Stimulated activated CD4-positive, alpha-beta T cell treated with anti-CD3 and anti-CD28 coated beads, Interleukin-1b, Interleukin-23, amount 100 ng/mL, for 24 hours (primary cell): ENCODE results near the gene LHFPL5.

Experiments
- DNase-seq, 4 experiments: peaks; one replicate each; pipeline ENCODE4 v3.0.0-alpha.2; 2020; ENCODE audit warnings: low read depth in 4 of 4, low spot score in 1 of 4

Gene LHFPL5

DNA sequence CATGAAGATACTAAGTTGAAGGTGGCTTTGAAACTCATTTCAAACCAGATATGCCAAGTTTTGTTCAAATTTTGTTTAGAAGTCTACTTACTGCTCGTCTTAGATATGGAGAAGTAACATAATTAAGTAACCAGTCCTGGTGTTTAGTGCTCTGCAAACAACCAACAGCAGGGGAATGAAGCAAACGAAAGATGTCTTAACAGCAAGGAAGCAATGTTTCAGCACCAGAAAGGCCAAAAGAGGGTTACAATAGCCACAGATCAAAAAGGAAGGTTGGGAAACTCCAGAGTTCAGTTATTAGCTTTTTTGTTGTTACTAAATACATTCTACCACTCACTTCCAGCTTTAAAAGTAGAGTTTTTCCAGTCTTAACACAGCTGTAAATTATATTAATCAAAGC is 45.1 kb downstream of the LHFPL5 start:
- DNase-seq: no peak

DNA sequence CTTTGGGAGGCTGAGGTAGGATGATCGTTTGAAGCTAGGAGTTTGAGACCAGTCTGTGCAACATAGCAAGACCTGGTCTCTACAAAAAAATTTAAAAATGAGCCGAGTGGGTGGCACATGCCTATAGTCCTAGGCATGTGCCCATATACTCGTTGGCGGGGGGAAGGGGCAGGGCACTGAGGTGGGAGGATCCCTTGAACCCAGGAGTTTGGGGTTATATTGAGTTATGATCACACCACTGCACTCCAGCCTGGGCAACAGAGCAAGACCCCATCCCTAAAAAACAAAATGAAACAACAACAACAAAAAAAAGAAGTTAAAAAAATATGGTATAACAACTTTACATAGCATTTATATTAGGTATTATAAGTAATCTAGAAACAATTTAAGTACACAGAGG is 47.8 kb downstream of the LHFPL5 start:
- no peak for DNase-seq

DNA sequence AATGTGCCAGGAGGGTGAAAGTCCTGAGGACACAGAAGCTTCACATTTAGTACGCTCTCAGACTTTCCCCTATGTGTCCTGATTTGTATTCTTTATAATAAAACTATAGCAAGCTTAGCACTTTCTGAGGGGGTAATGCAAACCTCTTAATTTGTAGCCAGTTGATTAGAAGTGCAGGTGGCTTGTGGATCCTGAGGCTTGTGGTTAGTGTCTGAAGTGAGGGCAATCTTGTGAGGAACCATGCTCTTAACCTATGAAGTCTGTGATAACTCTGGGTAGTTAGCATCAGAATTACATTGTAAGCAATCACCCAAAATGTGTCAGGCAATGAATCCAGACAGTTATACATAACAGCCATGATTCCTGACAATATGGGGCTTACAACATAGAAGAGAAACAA is 51.1 kb downstream of the LHFPL5 start:
- no peak for DNase-seq

DNA sequence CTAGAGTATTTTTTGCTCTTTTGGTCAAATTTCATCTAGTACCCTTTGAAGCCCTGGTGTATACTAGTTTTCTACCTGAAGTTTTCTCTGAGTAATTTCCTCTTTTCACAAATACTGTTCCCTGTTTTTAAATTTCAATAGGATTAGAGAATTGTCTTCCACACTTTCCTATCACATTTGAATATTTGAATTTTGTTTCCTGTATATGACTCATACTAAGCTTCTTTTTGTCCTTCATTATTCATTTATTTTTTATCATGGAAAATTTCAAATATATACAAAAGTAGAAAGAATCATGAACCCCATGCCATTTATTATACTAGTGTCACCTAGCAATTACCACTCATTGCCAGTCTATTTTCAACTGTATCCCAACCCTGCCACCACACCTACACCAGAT is 52.7 kb downstream of the LHFPL5 start:
- DNase-seq: no peak

DNA sequence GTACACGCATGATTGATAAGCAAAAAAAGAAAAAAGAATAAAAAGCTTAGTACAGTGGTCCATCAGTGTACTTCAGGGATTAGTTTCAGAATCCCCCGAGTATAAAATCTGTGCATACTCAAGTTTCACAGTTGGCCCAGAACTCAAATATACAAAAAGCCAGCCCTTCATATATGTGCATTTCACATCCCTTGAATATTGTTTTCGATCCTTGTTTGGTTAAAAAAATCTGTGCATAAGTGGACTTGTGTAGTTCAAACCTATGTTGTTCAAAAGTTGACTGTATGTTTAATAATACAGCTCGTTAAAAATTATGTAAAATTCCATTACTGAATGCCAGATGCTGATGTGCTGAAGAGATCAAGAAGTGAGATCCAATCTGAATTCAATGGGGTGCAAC is 54.2 kb downstream of the LHFPL5 start:
- no peak for DNase-seq
